Ramos (cell line): ENCODE measurements around the gene LATS2.

Experiments used
- in situ Hi-C: fragments of 300-500 bp; cut with MboI; formaldehyde crosslinking; loops from one replicate; pipeline ENCODE4 v1.14.3; 2022; ENCODE audit warnings: low sequenced_read_pairs; ENCODE audit not compliant: unreplicated experiment

Gene LATS2

GRCh38 chr13:21020581-21020980 lies 40.8 kb downstream of the LATS2 start:
- in situ Hi-C loops = no loop called here

DNA sequence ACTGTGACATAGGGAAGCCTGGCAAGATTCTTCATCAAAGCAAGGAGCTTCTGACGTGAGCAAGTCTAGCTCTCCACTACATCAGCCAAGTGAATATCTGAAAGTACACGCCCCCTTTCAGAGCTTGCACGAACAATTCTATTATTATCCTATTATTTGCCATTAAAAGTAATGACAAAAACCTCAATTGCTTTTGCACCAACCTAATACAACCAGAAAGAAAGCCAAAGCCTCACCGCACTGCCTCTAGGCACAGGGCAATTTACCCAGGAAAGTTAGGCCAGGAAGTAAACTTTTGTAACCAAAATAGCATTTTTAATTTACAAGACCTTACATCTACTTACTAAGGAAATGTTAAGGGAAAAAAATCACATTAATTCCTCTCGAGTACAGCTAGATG lies 41.2 kb downstream of the LATS2 start:
- in situ Hi-C loops = no loop called here

GRCh38 chr13:21018220-21018619 lies 43.2 kb downstream of the LATS2 start:
- in situ Hi-C loops = no loop called here

DNA sequence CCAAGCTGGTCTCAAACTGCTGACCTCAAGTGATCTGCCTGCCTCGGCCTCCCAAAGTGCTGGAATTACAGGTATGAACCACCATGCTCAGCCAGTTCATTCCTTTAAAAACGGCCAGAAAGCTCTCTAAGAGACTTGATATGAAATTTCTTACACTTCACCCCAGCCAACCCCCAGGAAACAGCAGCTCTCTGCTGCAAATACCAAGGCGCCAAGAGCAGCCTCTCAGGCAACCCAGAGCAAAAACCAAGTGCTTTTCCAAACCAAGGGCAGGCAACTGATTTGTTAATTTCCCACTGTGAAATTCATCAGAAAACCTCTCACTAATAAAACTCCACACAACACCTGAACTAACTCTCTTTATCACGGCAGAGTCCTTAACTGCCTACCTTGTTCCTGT lies 44.9 kb downstream of the LATS2 start:
- in situ Hi-C loops = no loop called here

GRCh38 chr13:21015284-21015683 lies 46.1 kb downstream of the LATS2 start:
- in situ Hi-C loops = no loop called here

GRCh38 chr13:21014502-21015170 lies 46.8 kb downstream of the LATS2 start:
- in situ Hi-C loops = no loop called here

- in situ Hi-C loops = no loop called here
Observed at GRCh38 chr13:21014139-21014501, 47.3 kb downstream of the LATS2 start.

- in situ Hi-C loops = no loop called here
Observed at GRCh38 chr13:21013682-21014038, 47.7 kb downstream of the LATS2 start.

- in situ Hi-C loops = no loop called here
Observed at GRCh38 chr13:21012841-21013681, 48.3 kb downstream of the LATS2 start.

DNA sequence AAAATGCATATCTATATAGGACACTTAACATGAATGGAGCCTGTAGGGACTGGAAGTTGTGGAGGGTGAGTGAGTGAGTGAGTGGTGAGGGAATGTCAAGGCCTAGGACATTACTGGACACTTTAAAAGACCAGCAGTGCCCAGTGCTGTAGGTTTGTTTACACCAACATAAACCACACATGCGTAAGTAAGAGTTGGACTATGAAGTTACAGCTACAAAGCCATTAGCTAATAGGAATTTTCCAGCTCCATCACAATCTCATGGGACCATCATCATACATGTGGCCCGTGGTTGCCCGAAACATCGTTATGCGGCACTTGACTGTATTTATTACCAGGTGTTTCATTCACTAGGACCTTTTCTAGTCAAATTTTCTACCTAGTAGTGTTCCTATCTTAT lies 49.2 kb downstream of the LATS2 start:
- in situ Hi-C loops = no loop called here

- in situ Hi-C loops = no loop called here
Observed at GRCh38 chr13:21011378-21011777, 50.0 kb downstream of the LATS2 start.

DNA sequence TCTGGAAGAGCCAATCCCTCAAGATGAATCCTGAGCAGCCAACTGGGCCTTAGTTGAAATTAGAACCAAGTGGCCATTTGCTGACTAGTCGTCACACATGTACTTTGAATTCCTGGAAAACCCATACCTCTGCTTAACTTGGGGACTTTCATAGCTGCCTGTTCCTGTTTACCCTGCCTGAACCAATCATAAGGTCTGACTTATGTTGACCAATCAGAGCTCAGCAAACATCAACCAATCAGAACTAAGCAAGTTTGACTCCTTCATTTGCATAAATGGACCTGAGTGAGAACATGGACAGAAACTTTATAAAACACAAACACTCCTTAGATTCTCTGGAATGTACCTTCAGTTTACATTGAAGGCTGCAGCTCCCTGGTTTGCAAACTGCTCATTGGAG lies 50.8 kb downstream of the LATS2 start:
- in situ Hi-C loops = no loop called here

DNA sequence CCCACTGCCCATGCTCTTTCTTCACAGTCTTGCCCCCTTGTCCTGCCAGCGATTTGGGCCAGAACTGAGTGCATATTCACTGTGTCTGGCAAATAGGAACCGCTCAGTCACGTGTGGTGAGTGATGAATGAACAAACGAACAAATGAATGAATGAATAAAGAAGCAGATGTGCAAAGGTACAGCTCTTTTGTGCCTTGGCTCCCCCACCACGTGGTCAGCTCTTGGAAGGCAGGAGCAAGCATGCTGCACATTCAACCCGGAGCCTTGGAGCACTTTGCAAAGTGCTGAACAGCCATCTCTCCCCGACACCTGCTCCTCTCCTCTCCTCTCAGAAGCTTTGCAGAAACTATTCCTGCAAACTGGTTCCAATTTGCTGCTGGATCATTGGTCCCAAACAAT lies 52.4 kb downstream of the LATS2 start:
- in situ Hi-C loops = no loop called here

GRCh38 chr13:21008026-21008425 lies 53.4 kb downstream of the LATS2 start:
- in situ Hi-C loops = no loop called here

DNA sequence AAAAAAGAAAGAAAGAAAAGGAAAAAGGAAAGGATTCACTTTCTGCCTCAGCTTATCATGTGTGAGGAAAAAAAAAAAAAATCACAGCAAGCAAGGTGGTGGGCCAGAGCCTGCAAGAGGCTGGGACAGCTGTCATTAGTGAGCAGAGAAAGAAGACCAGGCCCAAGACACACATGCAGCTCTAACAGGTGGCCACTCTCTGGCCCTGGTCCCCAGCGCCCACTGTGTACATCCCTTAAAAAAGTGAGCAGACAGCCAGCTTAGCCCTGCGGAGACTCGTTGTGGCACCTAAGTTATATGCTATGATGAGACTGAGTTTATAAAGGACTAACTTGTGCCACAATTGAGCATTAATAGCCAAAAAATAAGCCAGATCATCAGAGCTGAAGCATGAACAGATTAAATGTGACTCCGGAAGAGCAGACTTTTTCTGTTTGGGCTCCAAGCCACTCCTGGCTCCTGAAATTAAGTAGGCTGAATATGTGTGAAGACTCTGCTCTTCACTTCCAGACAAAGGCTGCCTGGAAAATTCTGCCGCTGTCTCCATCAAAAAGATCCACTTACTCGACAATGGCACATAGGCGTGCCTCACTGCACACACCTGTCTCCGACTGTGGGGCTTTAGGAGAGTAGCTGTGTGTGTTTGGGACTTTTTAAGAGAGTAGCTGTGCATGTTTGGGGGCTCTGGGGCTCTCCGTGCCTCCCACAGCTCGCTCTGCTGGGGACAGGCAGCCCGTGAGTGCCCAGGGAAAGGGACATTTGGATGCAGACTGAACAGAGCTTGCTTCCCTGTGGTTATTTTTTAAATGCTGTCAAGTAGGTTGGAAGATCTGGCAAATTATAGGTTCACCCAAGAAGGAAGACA lies 55.0 kb downstream of the LATS2 start:
- in situ Hi-C loops = no loop called here

- in situ Hi-C loops = no loop called here
Observed at GRCh38 chr13:21005193-21005592, 56.2 kb downstream of the LATS2 start.

DNA sequence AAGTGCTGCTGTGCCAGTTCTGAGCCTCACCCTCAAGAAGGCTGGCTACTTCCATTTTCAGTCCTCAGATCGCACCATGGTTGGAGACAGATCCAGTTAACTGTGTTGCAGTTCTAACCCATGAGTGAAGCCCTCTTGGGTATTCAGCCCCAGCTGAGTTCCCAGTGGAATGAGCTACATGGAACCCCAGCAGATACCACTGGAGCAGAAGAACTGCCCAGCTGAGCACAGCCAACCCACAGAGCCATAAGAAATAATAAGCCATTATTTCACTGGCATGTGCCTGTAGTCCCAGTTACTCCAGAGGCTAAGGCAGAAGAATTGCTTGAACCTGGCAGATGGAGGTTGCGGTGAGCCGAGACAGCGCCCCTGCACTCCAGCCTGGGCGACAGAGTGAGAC lies 59.9 kb downstream of the LATS2 start:
- in situ Hi-C loops = no loop called here

- in situ Hi-C loops = no loop called here
Observed at GRCh38 chr13:21000647-21001046, 60.7 kb downstream of the LATS2 start.

DNA sequence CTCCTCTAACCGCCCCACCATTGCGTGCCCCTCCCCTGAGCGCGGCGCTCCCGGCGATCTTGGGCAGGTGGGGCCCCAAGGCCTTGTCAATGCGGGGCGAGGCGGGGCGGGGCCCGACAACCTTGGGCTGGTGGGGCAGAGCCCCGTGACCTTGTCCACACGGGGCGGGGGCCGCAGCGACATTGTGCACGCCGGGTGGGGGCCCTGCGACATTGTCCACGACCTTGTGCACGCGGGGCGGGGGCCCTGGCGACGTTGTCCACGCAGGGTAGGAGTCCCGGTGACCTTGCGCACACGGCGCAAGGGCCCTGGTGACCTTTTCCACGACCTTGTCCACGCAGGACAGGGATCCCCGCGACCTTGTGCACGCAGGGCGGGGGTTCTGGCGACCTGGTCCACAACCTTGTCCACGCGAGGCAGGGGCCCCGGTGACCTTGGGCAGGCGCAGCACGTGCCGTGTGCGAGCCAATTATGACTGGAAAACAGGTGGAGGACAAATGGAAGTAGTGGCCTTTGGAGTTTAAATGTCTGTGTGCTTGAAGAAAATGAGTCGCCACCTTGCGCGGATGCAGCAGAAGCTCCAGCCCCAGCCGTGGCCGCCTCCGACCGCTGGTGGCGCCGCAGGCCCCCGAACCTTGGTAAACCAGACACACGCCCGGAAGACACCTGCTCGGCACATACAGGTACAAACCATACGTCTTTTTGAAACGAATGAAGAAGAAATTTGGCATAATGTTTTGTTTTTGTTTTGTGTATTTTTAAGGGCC lies 62.6 kb downstream of the LATS2 start:
- in situ Hi-C loops = no loop called here
